LNCaP clone FGC (cell line): ENCODE data around the gene CD207.

ENCODE experiments used
- DNase-seq: peaks from one replicate; pipeline ENCODE4 v3.0.0-alpha.2; 2011; ENCODE audit warnings: low read depth
- H3K4me3 ChIP-seq: 2 replicates; pipeline ENCODE4 v1.5.1; 2011; ENCODE audit warnings: mild to moderate bottlenecking, low read depth, low read length, control low read depth
- TF ChIP-seq, protein P1 (sequence below): IDR thresholded peaks from 2 replicates; pipeline ENCODE4 v1.5.1; 2012; ENCODE audit warnings: mild to moderate bottlenecking; ENCODE audit not compliant: control insufficient read depth, insufficient read depth; ENCODE audit errors: extremely low read depth

The CD207 gene

DNA sequence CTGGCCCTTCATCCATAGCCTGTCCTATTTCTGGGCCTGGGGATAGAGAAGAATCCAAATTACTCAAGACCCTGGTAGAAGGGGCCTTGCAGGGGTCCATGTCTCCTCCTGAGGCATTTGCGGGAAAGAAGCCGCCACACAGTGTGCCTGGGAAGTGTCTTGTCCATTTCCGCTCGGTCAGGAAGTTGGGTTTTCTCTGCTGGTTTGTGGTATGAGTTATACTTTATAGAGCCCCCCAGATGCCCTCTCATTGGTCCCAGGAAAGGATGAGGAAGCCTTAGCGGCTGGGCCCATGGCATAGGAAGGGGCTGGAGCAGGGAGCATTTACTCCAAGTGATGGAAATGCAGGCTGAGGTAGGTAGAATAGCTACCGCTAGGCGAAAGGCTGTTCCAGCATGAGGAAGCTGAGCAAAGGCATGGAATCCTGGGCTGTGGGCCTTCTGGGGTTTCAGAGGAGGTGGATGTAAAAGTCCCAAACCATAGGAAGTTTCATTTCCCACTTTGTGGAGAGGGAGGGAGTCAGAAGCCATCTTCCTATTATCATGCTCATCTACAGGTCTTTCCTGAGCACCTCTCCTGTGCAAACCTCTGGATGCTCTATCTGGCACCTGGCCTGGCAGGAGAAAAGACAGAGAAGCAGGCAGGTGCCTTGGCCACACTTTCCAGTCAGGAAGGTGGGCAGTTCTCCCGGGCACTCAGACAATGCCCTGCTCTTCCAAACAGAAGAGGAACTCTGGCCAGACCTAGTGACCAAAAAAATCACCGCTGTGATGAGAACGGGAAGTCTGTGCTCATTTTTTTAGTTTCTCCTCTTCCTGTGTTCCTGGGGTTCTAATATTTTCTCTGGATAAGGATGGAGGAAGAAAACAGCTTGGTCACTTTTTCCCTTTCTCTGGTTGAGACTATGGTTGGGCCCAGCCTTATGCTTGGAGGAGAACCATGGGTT, 2.6 kb upstream of the CD207 start:
- H3K4me3 ChIP-seq = no peak overlapping the region
- DNase-seq = no peak
- TF ChIP-seq, protein P1, sequence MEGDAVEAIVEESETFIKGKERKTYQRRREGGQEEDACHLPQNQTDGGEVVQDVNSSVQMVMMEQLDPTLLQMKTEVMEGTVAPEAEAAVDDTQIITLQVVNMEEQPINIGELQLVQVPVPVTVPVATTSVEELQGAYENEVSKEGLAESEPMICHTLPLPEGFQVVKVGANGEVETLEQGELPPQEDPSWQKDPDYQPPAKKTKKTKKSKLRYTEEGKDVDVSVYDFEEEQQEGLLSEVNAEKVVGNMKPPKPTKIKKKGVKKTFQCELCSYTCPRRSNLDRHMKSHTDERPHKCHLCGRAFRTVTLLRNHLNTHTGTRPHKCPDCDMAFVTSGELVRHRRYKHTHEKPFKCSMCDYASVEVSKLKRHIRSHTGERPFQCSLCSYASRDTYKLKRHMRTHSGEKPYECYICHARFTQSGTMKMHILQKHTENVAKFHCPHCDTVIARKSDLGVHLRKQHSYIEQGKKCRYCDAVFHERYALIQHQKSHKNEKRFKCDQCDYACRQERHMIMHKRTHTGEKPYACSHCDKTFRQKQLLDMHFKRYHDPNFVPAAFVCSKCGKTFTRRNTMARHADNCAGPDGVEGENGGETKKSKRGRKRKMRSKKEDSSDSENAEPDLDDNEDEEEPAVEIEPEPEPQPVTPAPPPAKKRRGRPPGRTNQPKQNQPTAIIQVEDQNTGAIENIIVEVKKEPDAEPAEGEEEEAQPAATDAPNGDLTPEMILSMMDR = no peak

DNA sequence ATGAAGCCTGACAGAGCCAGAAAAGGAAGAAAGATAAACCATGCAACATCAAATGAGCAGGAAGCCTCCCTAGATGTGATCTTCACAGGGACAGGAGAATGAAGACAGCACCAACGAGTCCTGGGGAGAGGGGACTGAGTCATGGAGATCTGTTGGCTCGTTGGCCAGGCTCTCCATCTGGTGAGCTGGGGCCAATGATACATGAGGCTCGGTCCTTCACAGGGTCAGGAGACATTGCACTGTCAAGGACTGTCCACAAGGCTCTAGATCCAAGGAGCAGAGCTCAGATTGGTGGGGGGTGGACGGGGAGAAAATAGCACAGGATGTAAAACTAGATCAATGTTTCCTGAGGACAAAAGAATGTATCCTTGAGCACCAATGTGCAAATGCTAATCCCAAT, 735 bp downstream of the CD207 start:
- DNase-seq = no peak
- TF ChIP-seq, protein P1 = no peak
- no peak overlapping the region for H3K4me3 ChIP-seq

DNA sequence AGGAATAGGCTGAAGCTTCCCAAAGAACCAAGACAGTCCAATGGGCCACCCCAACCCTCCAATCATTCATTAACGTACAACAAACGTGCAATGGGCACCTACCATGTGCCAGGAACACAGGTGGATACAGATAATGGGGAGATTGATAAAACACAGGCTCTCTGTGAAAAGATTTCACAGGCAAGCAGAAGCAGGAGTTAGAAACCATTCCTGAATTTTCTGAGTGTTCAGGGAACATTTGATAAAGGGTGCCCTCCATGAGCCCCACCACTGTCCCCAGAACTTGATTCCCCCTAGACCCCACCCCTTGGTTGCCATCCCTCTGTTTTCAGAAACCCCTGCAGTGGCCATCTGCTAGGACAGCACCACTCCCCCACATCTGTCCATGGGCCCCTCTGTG, 1.5 kb downstream of the CD207 start:
- TF ChIP-seq, protein P1 = no peak
- DNase-seq = no peak

DNA sequence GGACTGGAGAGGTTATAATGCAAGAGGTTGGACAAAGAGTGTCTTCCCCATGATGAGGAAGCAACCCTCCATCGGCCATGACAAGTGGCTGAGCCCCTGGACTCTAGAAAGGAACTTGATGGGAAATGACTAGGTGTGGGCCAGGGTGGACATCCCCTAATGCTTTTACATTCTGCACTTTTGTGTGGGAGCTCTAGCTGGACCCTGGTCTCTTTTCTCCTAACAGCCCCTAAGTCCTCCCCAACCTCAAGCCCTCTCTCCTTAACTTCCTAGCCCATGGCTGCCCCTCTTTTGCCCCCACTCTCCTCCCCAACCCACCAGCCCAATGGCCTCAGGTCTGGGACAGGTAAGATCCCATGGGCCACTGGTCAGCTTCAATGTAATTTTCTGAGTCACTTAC, 2.4 kb downstream of the CD207 start:
- H3K4me3 ChIP-seq = no peak overlapping the region
- TF ChIP-seq, protein P1 = no peak
- no peak for DNase-seq

More for the DNA sequence above, 1.5 kb downstream of the CD207 start:
- H3K4me3 ChIP-seq = no peak overlapping the region

DNA sequence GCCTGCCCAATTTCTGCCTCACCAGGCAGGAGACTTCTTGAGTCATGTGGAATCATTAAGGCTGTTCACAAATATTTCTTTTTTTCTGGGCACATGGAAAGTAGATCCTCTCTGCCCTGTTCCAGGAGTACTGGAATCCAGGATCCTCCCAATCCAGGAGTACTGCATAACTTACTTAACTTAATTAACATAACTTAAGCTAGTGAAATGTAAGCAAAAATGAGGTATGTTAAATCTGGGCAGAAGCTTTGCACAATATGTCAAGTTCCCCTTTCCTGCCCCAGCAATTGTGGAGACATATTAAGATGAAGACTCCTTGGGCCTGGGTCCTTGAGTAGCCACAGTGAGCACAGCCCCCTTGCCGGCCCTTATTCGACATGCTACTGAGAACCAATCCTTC, 3.2 kb downstream of the CD207 start:
- TF ChIP-seq, protein P1 = no peak
- DNase-seq = no peak
- H3K4me3 ChIP-seq = no peak overlapping the region

DNA sequence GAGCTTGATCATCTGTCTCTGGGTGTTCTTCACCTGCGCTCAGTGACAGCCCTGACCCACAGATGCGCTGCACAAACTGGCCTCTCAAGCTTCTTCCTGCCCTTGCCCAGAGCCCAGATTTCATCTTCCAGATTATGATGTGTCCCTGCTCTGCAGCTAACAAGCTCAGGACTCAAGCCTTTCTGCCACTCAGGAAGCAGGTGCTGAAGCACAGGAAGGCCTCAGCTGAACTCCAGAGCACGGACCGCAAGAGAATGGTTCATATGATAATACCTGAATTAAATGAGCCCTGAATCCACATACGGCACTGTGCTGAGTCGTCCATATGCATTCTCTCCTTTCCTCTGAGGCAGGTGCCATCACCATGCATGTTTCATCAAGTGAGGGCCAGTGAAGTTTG, 3.8 kb downstream of the CD207 start:
- DNase-seq = no peak
- TF ChIP-seq, protein P1 = no peak

More for the DNA sequence above, 3.8 kb downstream of the CD207 start:
- no peak overlapping the region for H3K4me3 ChIP-seq
